ENCODE data around the gene RAI1.

The RAI1 gene

GRCh38 chr17:17737961-17738894 lies 57.0 kb downstream of the RAI1 start:
- no peak for TF ChIP-seq Cebpa-rat (IDR thresholded peaks at IDR 0.05)
- H3K4me1 ChIP-seq = peaks cover 43 to 100% (median 95%) of the 10 kb centered on the region in 10 experiments
- peak overlapping the region; percentile 82 to 98 (median 93) for H3K4me2 ChIP-seq
- peak overlapping the region in 10 of 11 experiments; percentile 63 to 84 (median 74); a peak in 21 of 22 replicates for H3K27ac ChIP-seq
- H3K4me3 ChIP-seq = peak overlapping the region in 4 of 10 experiments; percentile 11 to 28 (median 23); a peak in 5 of 20 replicates
- H3K9ac ChIP-seq = peak overlapping the region; percentile 35 to 78 (median 64); a peak in 19 of 22 replicates
- H4K20me1 ChIP-seq = peaks cover 64 to 99% (median 93%) of the 10 kb centered on the region in 11 experiments; a peak in 20 of 22 replicates
- 0 out of 22 replicates have a peak, but pooled peaks cover 0 to 3% (median 0%) of the 10 kb centered on the region in 11 experiments for H3K36me3 ChIP-seq
- H3K27me3 ChIP-seq = no peaks in the 10 kb centered on the region
- no peaks in the 10 kb centered on the region for H3K9me3 ChIP-seq (replicated peaks in 1 of 11)

GRCh38 chr17:17738901-17739300 lies 57.6 kb downstream of the RAI1 start:
- H3K27me3 ChIP-seq = no peaks in the 10 kb centered on the region
- H3K4me2 ChIP-seq = peak overlapping the region; percentile 81 to 98 (median 88)
- peaks cover 62 to 99% (median 93%) of the 10 kb centered on the region in 11 experiments; a peak in 20 of 22 replicates for H4K20me1 ChIP-seq
- TF ChIP-seq Cebpa-rat (IDR thresholded peaks at IDR 0.05) = no peak
- H3K27ac ChIP-seq = peak overlapping the region in 10 of 11 experiments; percentile 29 to 74 (median 64); a peak in 18 of 22 replicates
- no peaks in the 10 kb centered on the region for H3K9me3 ChIP-seq (replicated peaks in 1 of 11)
- 0 out of 20 replicates have a peak overlapping the region, but pooled peaks of 2 of the 10 experiments have one; percentile 4 to 24 for H3K4me3 ChIP-seq
- H3K4me1 ChIP-seq = peaks cover 43 to 100% (median 95%) of the 10 kb centered on the region in 10 experiments
- 0 out of 22 replicates have a peak, but pooled peaks cover 0 to 7% (median 0%) of the 10 kb centered on the region in 11 experiments for H3K36me3 ChIP-seq
- H3K9ac ChIP-seq = peak overlapping the region in 10 of 11 experiments; percentile 32 to 64 (median 48); a peak in 15 of 22 replicates

GRCh38 chr17:17739388-17740066 lies 58.3 kb downstream of the RAI1 start:
- peak overlapping the region; percentile 14 to 64 (median 50); a peak in 18 of 22 replicates for H3K9ac ChIP-seq
- H3K9me3 ChIP-seq (replicated peaks in 1 of 11) = no peaks in the 10 kb centered on the region
- H3K27me3 ChIP-seq = no peaks in the 10 kb centered on the region
- 0 out of 22 replicates have a peak, but pooled peaks cover 0 to 7% (median 0%) of the 10 kb centered on the region in 11 experiments for H3K36me3 ChIP-seq
- no peak for TF ChIP-seq Cebpa-rat (IDR thresholded peaks at IDR 0.05)
- peaks cover 64 to 99% (median 89%) of the 10 kb centered on the region in 11 experiments; a peak in 20 of 22 replicates for H4K20me1 ChIP-seq
- H3K4me1 ChIP-seq = peaks cover 43 to 100% (median 95%) of the 10 kb centered on the region in 10 experiments
- H3K4me2 ChIP-seq = peak overlapping the region; percentile 81 to 98 (median 88)
- peak overlapping the region in 9 of 11 experiments; percentile 29 to 74 (median 66); a peak in 18 of 22 replicates for H3K27ac ChIP-seq
- H3K4me3 ChIP-seq = peak overlapping the region in 2 of 10 experiments; percentile 4 to 24; a peak in 1 of 20 replicates

GRCh38 chr17:17740615-17741348 lies 59.5 kb downstream of the RAI1 start:
- H3K4me3 ChIP-seq = no peak overlapping the region
- no peaks in the 10 kb centered on the region for H3K9me3 ChIP-seq (replicated peaks in 1 of 11)
- peaks cover 60 to 99% (median 85%) of the 10 kb centered on the region in 11 experiments; a peak in 20 of 22 replicates for H4K20me1 ChIP-seq
- H3K9ac ChIP-seq = peak overlapping the region in 8 of 11 experiments; percentile 14 to 64 (median 56); a peak in 10 of 22 replicates
- peak overlapping the region; percentile 81 to 98 (median 88); a peak in 21 of 22 replicates for H3K4me2 ChIP-seq
- H3K4me1 ChIP-seq = peaks cover 55 to 100% (median 95%) of the 10 kb centered on the region in 10 experiments
- no peak for TF ChIP-seq Cebpa-rat (IDR thresholded peaks at IDR 0.05)
- H3K27ac ChIP-seq = peak overlapping the region in 7 of 11 experiments; percentile 41 to 74 (median 68); a peak in 10 of 22 replicates
- H3K27me3 ChIP-seq = no peaks in the 10 kb centered on the region
- H3K36me3 ChIP-seq = 0 out of 22 replicates have a peak, but pooled peaks cover 0 to 7% (median 0%) of the 10 kb centered on the region in 11 experiments

GRCh38 chr17:17741349-17742023 lies 60.2 kb downstream of the RAI1 start:
- H3K4me2 ChIP-seq = peak overlapping the region in 8 of 11 experiments; percentile 3 to 97 (median 28); a peak in 12 of 22 replicates

GRCh38 chr17:17742133-17742621 lies 60.9 kb downstream of the RAI1 start:
- 0 out of 22 replicates have a peak, but pooled peaks cover 0 to 7% (median 0%) of the 10 kb centered on the region in 11 experiments for H3K36me3 ChIP-seq
- peak overlapping the region in 2 of 11 experiments; percentile 32 to 56; a peak in 2 of 22 replicates for H3K9ac ChIP-seq
- H3K27ac ChIP-seq = peak overlapping the region in 4 of 11 experiments; percentile 23 to 58 (median 38); a peak in 2 of 22 replicates
- peak overlapping the region in 6 of 11 experiments; percentile 3 to 97 (median 41); a peak in 8 of 22 replicates for H3K4me2 ChIP-seq
- no peaks in the 10 kb centered on the region for H3K27me3 ChIP-seq
- H3K4me1 ChIP-seq = peaks cover 57 to 100% (median 95%) of the 10 kb centered on the region in 10 experiments
- no peak for TF ChIP-seq Cebpa-rat (IDR thresholded peaks at IDR 0.05)
- peaks cover 49 to 95% (median 76%) of the 10 kb centered on the region in 11 experiments; a peak in 20 of 22 replicates for H4K20me1 ChIP-seq
- no peak overlapping the region for H3K4me3 ChIP-seq
- H3K9me3 ChIP-seq (replicated peaks in 1 of 11) = no peaks in the 10 kb centered on the region

More at GRCh38 chr17:17741349-17742023, 60.2 kb downstream of the RAI1 start:
- Histone ChIP-seq H4K20me1 (peaks cover 53 to 97% (median 83%) of the 10 kb centered on the region in 11 experiments; a peak in 20 of 22 replicates), H3K9me3 (replicated peaks in 1 of 11) (no peaks in the 10 kb centered on the region), H3K27me3 (no peaks in the 10 kb centered on the region), H3K36me3 (0 out of 22 replicates have a peak, but pooled peaks cover 0 to 7% (median 0%) of the 10 kb centered on the region in 11 experiments), H3K4me3 (no peak overlapping the region), H3K27ac (peak overlapping the region in 7 of 11 experiments; percentile 5 to 58 (median 33); a peak in 9 of 22 replicates), H3K9ac (peak overlapping the region in 4 of 11 experiments; percentile 23 to 59 (median 53); a peak in 8 of 22 replicates), H3K4me1 (peaks cover 55 to 100% (median 95%) of the 10 kb centered on the region in 10 experiments)
- TF ChIP-seq Cebpa-rat (IDR thresholded peaks at IDR 0.05) = no peak
